Mucosa of descending colon (tissue), 3 donors: ENCODE measurements around the gene LRRC8D. TPM values are rescaled to one million over a fixed set of nuclear protein-coding genes. Genes with fewer than 3 reads are reported as not detected.
A peak's percentile ranks its signal among the peaks of the same experiment; 100 is the strongest.

Experiments used
- ATAC-seq: fragments of 200-7000 bp; cut with Tn5 transposase; one replicate; pipeline ENCODE4 v1.9.1; 2020; ENCODE audit warnings: mild to moderate bottlenecking, moderate library complexity
- DNase-seq, 3 donors: peaks; one replicate each; pipeline ENCODE4 v3.0.0-alpha.2; 2020
- H3K36me3 ChIP-seq: fragments of 200-600 bp; one replicate; pipeline ENCODE4 v1.8.0; 2021; ENCODE audit warnings: low read depth, mild to moderate bottlenecking
- H3K4me1 ChIP-seq: fragments of 200-600 bp; one replicate; pipeline ENCODE4 v1.8.0; 2021; ENCODE audit warnings: low read depth, mild to moderate bottlenecking
- H3K4me3 ChIP-seq: fragments of 200-600 bp; one replicate; pipeline ENCODE4 v1.8.0; 2021; ENCODE audit warnings: mild to moderate bottlenecking
- H3K9me3 ChIP-seq: fragments of 200-600 bp; one replicate; pipeline ENCODE4 v1.8.0; 2021; ENCODE audit warnings: mild to moderate bottlenecking
- CTCF ChIP-seq: fragments of 200-600 bp; IDR thresholded peaks from one replicate; pipeline ENCODE4 v1.8.0; 2022; ENCODE audit warnings: antibody characterized with exemption, mild to moderate bottlenecking
- intact Hi-C, 2 donors: fragments of 100-400 bp; cut with DNase I in 1 of 2; cut with micrococcal nuclease in 1 of 2; formaldehyde crosslinking; loops; one replicate each; pipeline versions ENCODE4 v1.11.0 to v1.11.1; 2022; cut with DNase I, micrococcal nuclease
- total RNA-seq, 3 donors: library from RNA; stranded (reverse); fragmentation: NEBNext Ultra II Directional in 2 of 3; extraction: Animal tissue kit (Norgen Biotek cat#: 25700) in 2 of 3; gene quantifications; one replicate each; pipeline versions ENCODE4 v1.2.1 to v1.2.4, GENCODE V29; 2021 to 2023
- donor health status: DM: no; HTN: no; CAD: no; lungs with moderate emphysema.
- donor health status: DM: no; HTN: no; CAD: no.
- donor health status: DM: no; HTN: yes; CAD: no.

Gene LRRC8D
- total RNA-seq, 3 donors from 2014 or later, result 22.8 to 43.3 (median 39.6) TPM

DNA sequence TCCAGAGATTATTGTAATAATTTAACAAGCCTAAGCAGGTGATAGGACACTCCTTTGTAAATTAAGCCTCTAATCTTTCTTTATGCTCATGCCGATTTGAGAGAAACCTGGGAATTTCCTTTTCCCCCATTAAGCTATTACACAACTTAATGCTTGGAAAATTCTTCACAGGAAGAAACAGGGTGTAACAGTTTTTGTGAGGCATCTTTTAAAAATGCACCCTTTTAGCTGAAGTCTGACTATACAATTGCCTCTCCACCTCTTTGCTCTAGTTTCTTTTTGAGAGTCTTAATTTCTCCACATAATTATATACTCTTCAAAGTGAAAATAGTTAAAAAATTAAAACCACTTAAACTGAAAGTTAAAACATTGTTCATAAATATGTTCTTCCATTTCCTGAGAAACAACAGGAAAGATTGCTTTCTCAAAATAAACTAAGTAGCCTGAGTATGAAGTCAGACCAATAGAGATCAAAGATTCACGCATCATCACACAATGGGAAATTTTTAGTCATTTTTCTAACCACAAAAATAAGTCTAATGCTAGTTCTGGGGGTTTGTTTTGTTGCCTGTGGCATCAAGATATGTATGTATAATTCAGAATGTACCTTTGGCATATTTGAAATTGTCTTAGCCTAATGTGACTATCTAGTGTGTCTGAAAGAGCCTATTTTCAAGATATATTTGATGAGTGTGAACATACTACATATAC lies 34.7 kb downstream of the LRRC8D start:
- ATAC-seq, result peak; percentile 20
- no peak for TF ChIP-seq CTCF

GRCh38 chr1:89863165-89863830 lies 42.5 kb downstream of the LRRC8D start:
- DNase-seq, result no peak
- intact Hi-C loops, result no loop called here

More for the DNA sequence above, 34.7 kb downstream of the LRRC8D start:
- H3K36me3 ChIP-seq, result no peaks in the 10 kb centered on the region
- no peaks in the 10 kb centered on the region for H3K9me3 ChIP-seq
- no peak for DNase-seq
- no peaks in the 10 kb centered on the region for H3K4me1 ChIP-seq
- intact Hi-C loops, result no loop called here
- H3K4me3 ChIP-seq, result no peak overlapping the region

DNA sequence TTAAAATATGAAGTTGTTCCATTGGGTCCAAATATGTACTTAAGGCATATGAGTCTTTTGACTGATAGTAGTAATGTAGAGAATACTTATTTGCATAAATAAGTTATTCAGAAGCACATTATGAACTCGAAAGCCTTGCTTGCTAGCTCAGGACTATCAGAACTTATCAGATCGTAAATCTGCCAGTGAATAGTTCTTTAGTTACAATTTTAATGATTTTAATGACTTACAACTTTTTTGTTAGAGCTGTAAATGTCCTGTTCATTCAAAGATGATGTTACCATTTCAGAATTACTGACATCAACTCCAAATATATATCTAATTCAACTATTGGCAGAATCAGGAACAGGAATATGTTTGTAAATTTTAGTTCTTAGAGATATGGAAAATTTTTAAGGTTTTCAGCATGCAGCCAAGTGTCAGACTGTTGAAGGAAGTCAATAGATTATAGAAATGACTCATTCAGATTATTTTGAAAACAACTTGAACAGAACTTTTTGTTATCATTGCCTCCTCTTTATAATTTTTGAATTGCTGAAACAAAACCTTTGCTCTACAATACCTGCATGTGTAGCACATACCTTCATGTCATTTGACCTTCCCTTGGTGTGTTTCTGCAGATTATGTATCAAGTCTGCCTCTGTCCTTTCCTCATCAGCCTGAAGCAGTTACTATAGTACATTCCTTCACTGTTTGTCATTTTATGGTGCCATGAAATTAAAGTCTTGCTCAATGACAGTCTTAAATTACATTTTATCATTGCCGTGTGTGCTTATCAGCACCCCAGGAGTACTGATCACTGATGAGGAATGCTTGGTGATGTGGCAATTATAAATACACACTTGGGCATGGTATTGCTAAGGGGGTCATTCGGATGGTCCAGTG lies 44.9 kb downstream of the LRRC8D start:
- Histone ChIP-seq H3K9me3 (no peaks in the 10 kb centered on the region), H3K4me3 (no peak overlapping the region), H3K4me1 (peaks cover 8% of the 10 kb centered on the region), H3K36me3 (no peaks in the 10 kb centered on the region)
- DNase-seq, result no peak
- ATAC-seq, result peak; percentile 93
- TF ChIP-seq CTCF, result no peak
- intact Hi-C loops, result no loop called here

More at GRCh38 chr1:89863165-89863830, 42.5 kb downstream of the LRRC8D start:
- no peak for TF ChIP-seq CTCF
- Histone ChIP-seq H3K4me1 (peaks cover 8% of the 10 kb centered on the region), H3K9me3 (no peaks in the 10 kb centered on the region), H3K4me3 (no peak overlapping the region), H3K36me3 (no peaks in the 10 kb centered on the region)
- ATAC-seq, result peak; percentile 16

DNA sequence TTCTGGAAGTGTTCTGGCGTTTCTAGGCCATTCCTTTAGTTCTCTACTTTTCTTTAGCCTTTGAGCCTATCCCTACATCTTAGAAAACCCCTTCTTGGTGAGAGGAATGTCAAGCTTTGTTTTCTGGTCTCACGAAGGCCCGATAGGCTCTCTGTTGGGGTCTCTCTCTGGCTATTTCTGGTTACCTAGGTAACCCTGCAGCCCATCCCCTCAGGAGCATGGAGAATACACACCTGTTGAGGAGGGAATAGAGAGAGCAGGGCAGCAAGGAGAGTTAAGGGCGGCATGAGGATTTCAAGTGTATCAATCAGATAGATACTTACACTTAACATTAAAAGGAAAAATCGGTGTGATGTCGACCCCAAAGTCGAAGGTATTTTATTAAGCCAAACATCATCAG lies 45.7 kb downstream of the LRRC8D start:
- TF ChIP-seq CTCF, result no peak
- ATAC-seq, result no peak
- intact Hi-C loops, result no loop called here
- H3K36me3 ChIP-seq, result no peaks in the 10 kb centered on the region
- no peaks in the 10 kb centered on the region for H3K9me3 ChIP-seq
- DNase-seq, result no peak
- H3K4me1 ChIP-seq, result peaks cover 8% of the 10 kb centered on the region
- H3K4me3 ChIP-seq, result no peak overlapping the region

DNA sequence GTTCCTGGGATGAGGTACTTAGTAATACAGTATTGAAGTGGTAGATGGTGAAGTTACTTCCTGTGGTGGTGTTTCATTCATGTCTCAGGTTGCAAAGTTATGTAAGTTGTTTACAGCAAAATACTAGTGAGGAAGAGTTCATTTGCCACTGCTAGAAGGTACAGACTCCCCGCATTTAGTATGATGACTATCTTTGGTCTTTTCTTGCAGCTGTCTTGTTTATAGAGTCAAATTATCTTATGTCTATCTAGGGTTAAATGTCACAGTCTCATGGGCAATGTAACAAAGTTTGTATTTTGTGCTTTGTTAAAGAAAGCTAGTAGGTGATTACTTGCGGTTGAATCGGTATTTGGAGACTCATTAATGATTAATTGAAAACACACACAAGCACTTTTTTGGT lies 50.2 kb downstream of the LRRC8D start:
- no peaks in the 10 kb centered on the region for H3K9me3 ChIP-seq
- intact Hi-C loops, result no loop called here
- ATAC-seq (peak; percentile 37), DNase-seq (no peak)
- TF ChIP-seq CTCF, result no peak
- no peak overlapping the region for H3K4me3 ChIP-seq
- peaks cover 2% of the 10 kb centered on the region for H3K4me1 ChIP-seq
- H3K36me3 ChIP-seq, result no peaks in the 10 kb centered on the region
